G401.6 (cell line): Measurements from ENCODE around the gene BACE2.
"Not testable (repeated sequence)": the region's sequence is repeated elsewhere in the genome, so short reads cannot be mapped to it uniquely, and the experiment has no call there.

Experiments used
- FAIRE-seq: peaks from 2 replicates; lab custom pipeline; 2012; peaks lifted over from hg19 to GRCh38; lab: Jason Lieb, UNC

The BACE2 gene

GRCh38 chr21:41215856-41216408 is 48.0 kb downstream of the BACE2 start:
- FAIRE-seq, result no peak

GRCh38 chr21:41216486-41216885 is 48.5 kb downstream of the BACE2 start:
- FAIRE-seq, result no peak

- FAIRE-seq, result no peak
Observed at GRCh38 chr21:41217671-41218385, 49.9 kb downstream of the BACE2 start.

GRCh38 chr21:41219498-41220207 is 51.7 kb downstream of the BACE2 start:
- FAIRE-seq, result no peak

GRCh38 chr21:41220208-41220733 is 52.3 kb downstream of the BACE2 start:
- FAIRE-seq, result no peak

- no peak for FAIRE-seq
Observed at GRCh38 chr21:41222247-41223068, 54.5 kb downstream of the BACE2 start.

GRCh38 chr21:41226853-41227252 is 58.9 kb downstream of the BACE2 start:
- FAIRE-seq, result no peak

GRCh38 chr21:41227357-41228005 is 59.5 kb downstream of the BACE2 start:
- no peak for FAIRE-seq

- no peak for FAIRE-seq
Observed at GRCh38 chr21:41228006-41228370, 60.0 kb downstream of the BACE2 start.

GRCh38 chr21:41228492-41228891 is 60.5 kb downstream of the BACE2 start:
- FAIRE-seq, result no peak

GRCh38 chr21:41228958-41229357 is 61.0 kb downstream of the BACE2 start:
- FAIRE-seq, result no peak

- no peak for FAIRE-seq
Observed at GRCh38 chr21:41229509-41230248, 61.7 kb downstream of the BACE2 start.

- no peak for FAIRE-seq
Observed at GRCh38 chr21:41230497-41230896, 62.5 kb downstream of the BACE2 start.

- no peak for FAIRE-seq
Observed at GRCh38 chr21:41231060-41231459, 63.1 kb downstream of the BACE2 start.

- no peak for FAIRE-seq
Observed at GRCh38 chr21:41232013-41232412, 64.1 kb downstream of the BACE2 start.

- FAIRE-seq, result no peak
Observed at GRCh38 chr21:41233916-41234315, 66.0 kb downstream of the BACE2 start.

- FAIRE-seq, result no peak
Observed at GRCh38 chr21:41234569-41234968, 66.6 kb downstream of the BACE2 start.

- FAIRE-seq, result no peak
Observed at GRCh38 chr21:41235201-41235600, 67.2 kb downstream of the BACE2 start.

GRCh38 chr21:41236352-41236973 is 68.5 kb downstream of the BACE2 start:
- no peak for FAIRE-seq

- not testable (repeated sequence) for FAIRE-seq
Observed at GRCh38 chr21:41238081-41238796, 70.3 kb downstream of the BACE2 start.
